ES-I3 (cell line): Measurements from ENCODE around the gene SCAPER.

ENCODE experiments used
- H3K36me3 ChIP-seq: 2 replicates; pipeline ENCODE4 v1.6.1; 2013; ENCODE audit warnings: mild to moderate bottlenecking, low read length, control low read depth, moderate library complexity; ENCODE audit not compliant: insufficient read depth
- H3K4me1 ChIP-seq: 2 replicates; pipeline ENCODE4 v1.6.1; 2013; ENCODE audit warnings: mild to moderate bottlenecking, control low read depth, low read length; ENCODE audit not compliant: insufficient read depth
- H3K9ac ChIP-seq: 2 replicates; pipeline ENCODE4 v1.6.1; 2013; ENCODE audit warnings: low read depth, mild to moderate bottlenecking, low read length, moderate library complexity
- H3K9me3 ChIP-seq: 2 replicates; pipeline ENCODE4 v1.6.1; 2013; ENCODE audit warnings: mild to moderate bottlenecking, low read length, moderate library complexity; ENCODE audit not compliant: control insufficient read depth, insufficient read depth

SCAPER gene

GRCh38 chr15:76669521-76670207 is 235.5 kb downstream of the SCAPER start:
- Histone ChIP-seq H3K36me3 (no peaks in the 10 kb centered on the region), H3K4me1 (peaks cover 6% of the 10 kb centered on the region; the same call in 1 of the 2 replicates), H3K9ac (no peak overlapping the region), H3K9me3 (no peaks in the 10 kb centered on the region)

GRCh38 chr15:76668900-76669299 is 236.2 kb downstream of the SCAPER start:
- H3K9me3 ChIP-seq = no peaks in the 10 kb centered on the region
- peaks cover 6% of the 10 kb centered on the region; the same call in 1 of the 2 replicates for H3K4me1 ChIP-seq
- H3K9ac ChIP-seq = no peak overlapping the region
- H3K36me3 ChIP-seq = no peaks in the 10 kb centered on the region

GRCh38 chr15:76667943-76668715 is 237.0 kb downstream of the SCAPER start:
- peaks cover 6% of the 10 kb centered on the region; the same call in 1 of the 2 replicates for H3K4me1 ChIP-seq
- no peaks in the 10 kb centered on the region for H3K36me3 ChIP-seq
- H3K9ac ChIP-seq = no peak overlapping the region
- H3K9me3 ChIP-seq = no peaks in the 10 kb centered on the region

GRCh38 chr15:76664895-76665294 is 240.2 kb downstream of the SCAPER start:
- H3K36me3 ChIP-seq = no peaks in the 10 kb centered on the region

GRCh38 chr15:76664411-76664810 is 240.7 kb downstream of the SCAPER start:
- H3K9me3 ChIP-seq = no peaks in the 10 kb centered on the region
- H3K4me1 ChIP-seq = no peaks in the 10 kb centered on the region
- no peak overlapping the region for H3K9ac ChIP-seq
- H3K36me3 ChIP-seq = no peaks in the 10 kb centered on the region

More at GRCh38 chr15:76664895-76665294, 240.2 kb downstream of the SCAPER start:
- no peak overlapping the region for H3K9ac ChIP-seq
- no peaks in the 10 kb centered on the region for H3K9me3 ChIP-seq
- no peaks in the 10 kb centered on the region for H3K4me1 ChIP-seq

- no peaks in the 10 kb centered on the region for H3K9me3 ChIP-seq
- H3K9ac ChIP-seq = no peak overlapping the region
- H3K4me1 ChIP-seq = no peaks in the 10 kb centered on the region
Observed at GRCh38 chr15:76663529-76663928, 241.6 kb downstream of the SCAPER start.

GRCh38 chr15:76648732-76649444 is 256.3 kb downstream of the SCAPER start:
- Histone ChIP-seq H3K9me3 (no peaks in the 10 kb centered on the region), H3K4me1 (no peaks in the 10 kb centered on the region; the same call in 1 of the 2 replicates), H3K9ac (no peak overlapping the region; the same call in 1 of the 2 replicates), H3K36me3 (no peaks in the 10 kb centered on the region)

More at GRCh38 chr15:76663529-76663928, 241.6 kb downstream of the SCAPER start:
- no peaks in the 10 kb centered on the region for H3K36me3 ChIP-seq

GRCh38 chr15:76647612-76648011 is 257.5 kb downstream of the SCAPER start:
- H3K9me3 ChIP-seq = no peaks in the 10 kb centered on the region
- no peaks in the 10 kb centered on the region for H3K36me3 ChIP-seq
- no peak overlapping the region for H3K9ac ChIP-seq
- no peaks in the 10 kb centered on the region; the same call in 1 of the 2 replicates for H3K4me1 ChIP-seq

- Histone ChIP-seq H3K4me1 (no peaks in the 10 kb centered on the region; the same call in 1 of the 2 replicates), H3K9me3 (no peaks in the 10 kb centered on the region), H3K36me3 (no peaks in the 10 kb centered on the region), H3K9ac (no peak overlapping the region)
Observed at GRCh38 chr15:76644646-76645045, 260.5 kb downstream of the SCAPER start.

GRCh38 chr15:76642671-76643070 is 262.5 kb downstream of the SCAPER start:
- Histone ChIP-seq H3K36me3 (no peaks in the 10 kb centered on the region), H3K9me3 (no peaks in the 10 kb centered on the region), H3K9ac (no peak overlapping the region), H3K4me1 (no peaks in the 10 kb centered on the region)

GRCh38 chr15:76637166-76637565 is 268.0 kb downstream of the SCAPER start:
- H3K4me1 ChIP-seq = no peaks in the 10 kb centered on the region

GRCh38 chr15:76636059-76636458 is 269.1 kb downstream of the SCAPER start:
- H3K4me1 ChIP-seq = no peaks in the 10 kb centered on the region
- no peak overlapping the region for H3K9ac ChIP-seq
- H3K9me3 ChIP-seq = peaks cover 2% of the 10 kb centered on the region; the same call in 1 of the 2 replicates
- H3K36me3 ChIP-seq = no peaks in the 10 kb centered on the region

More at GRCh38 chr15:76637166-76637565, 268.0 kb downstream of the SCAPER start:
- Histone ChIP-seq H3K36me3 (no peaks in the 10 kb centered on the region), H3K9me3 (peaks cover 2% of the 10 kb centered on the region; the same call in 1 of the 2 replicates), H3K9ac (no peak overlapping the region)

- Histone ChIP-seq H3K9ac (no peak overlapping the region), H3K4me1 (no peaks in the 10 kb centered on the region), H3K9me3 (peaks cover 3% of the 10 kb centered on the region), H3K36me3 (no peaks in the 10 kb centered on the region)
Observed at GRCh38 chr15:76626611-76627010, 278.5 kb downstream of the SCAPER start.

GRCh38 chr15:76625267-76625666 is 279.9 kb downstream of the SCAPER start:
- no peak overlapping the region for H3K9ac ChIP-seq

More at GRCh38 chr15:76625267-76625666, 279.9 kb downstream of the SCAPER start:
- Histone ChIP-seq H3K9me3 (0 out of 2 replicates have a peak, but pooled peaks cover under 1% of the 10 kb centered on the region), H3K36me3 (no peaks in the 10 kb centered on the region), H3K4me1 (no peaks in the 10 kb centered on the region)
